A549 (cell line): ENCODE results near the gene MRM3. TPM values are rescaled to one million over a fixed set of nuclear protein-coding genes. Genes with fewer than 3 reads are reported as not detected.
"Not testable (repeated sequence)": the region's sequence is repeated elsewhere in the genome, so short reads cannot be mapped to it uniquely, and the experiment has no call there.

Source experiments
- ATAC-seq, 2 experiments: fragments of 200-7000 bp in 1 of 2; fragments of >200 bp in 1 of 2; cut with Nextera tagmentation in 1 of 2; cut with Tn5 transposase in 1 of 2; 3 replicates each; pipeline versions ENCODE4 v1.8.0 to v1.9.1; 2018 to 2020; ENCODE audit warnings: mild to moderate bottlenecking in 1 of 2, moderate library complexity in 1 of 2
- CTCF ChIA-PET: fragments of 300-600 bp; sonication (Branson Sonifier 250); formaldehyde crosslinking; extraction: SDS; loops from one replicate; lab custom pipeline; 2021; ENCODE audit warnings: antibody characterized with exemption, inconsistent platforms; lab: Yijun Ruan, JAX
- POLR2A ChIA-PET: fragments of 350-600 bp; formaldehyde crosslinking; extraction: SDS; loops from one replicate; lab custom pipeline; 2021; ENCODE audit warnings: antibody characterized with exemption, inconsistent platforms; lab: Yijun Ruan, JAX
- DNase-seq, 2 experiments: peaks; one replicate each; pipeline versions ENCODE4 v3.0.0 to v3.0.0-alpha.2; 2011 to 2016; ENCODE audit warnings: low read depth in 1 of 2, low spot score in 1 of 2
- FAIRE-seq: peaks from 2 replicates; lab custom pipeline; 2011; peaks lifted over from hg19 to GRCh38; lab: Jason Lieb, UNC
- H3K27ac ChIP-seq, 2 experiments: fragments of >200 bp; sonication (Bioruptor Twin); formaldehyde crosslinking; 3 replicates each; pipeline ENCODE4 v1.5.1; 2016 to 2017
- H3K4me1 ChIP-seq: fragments of >200 bp; sonication (Bioruptor Twin); formaldehyde crosslinking; 3 replicates; pipeline ENCODE4 v1.6.1; 2016
- H3K4me2 ChIP-seq: fragments of >200 bp; sonication (Bioruptor Twin); formaldehyde crosslinking; 3 replicates; pipeline ENCODE4 v1.6.1; 2016
- H3K4me3 ChIP-seq: fragments of >200 bp; sonication (Bioruptor Twin); formaldehyde crosslinking; 3 replicates; pipeline ENCODE4 v1.5.1; 2016
- H3K9me3 ChIP-seq: fragments of >200 bp; sonication (Bioruptor Twin); formaldehyde crosslinking; 3 replicates; pipeline ENCODE4 v1.6.1; 2016
- BCL3 ChIP-seq: fragments of >200 bp; sonication (Bioruptor Twin); formaldehyde crosslinking; IDR thresholded peaks from 3 replicates; pipeline ENCODE4 v1.6.1; 2016
- E2F6 ChIP-seq: IDR thresholded peaks from 2 replicates; pipeline ENCODE4 v1.6.1; 2012; ENCODE audit warnings: low read depth, borderline replicate concordance
- ELK1 ChIP-seq: fragments of 150-350 bp; IDR thresholded peaks from 2 replicates; pipeline ENCODE4 v1.6.1; 2014; ENCODE audit warnings: low read depth, mild to moderate bottlenecking, low read length
- FOSL2 ChIP-seq, 2 experiments: fragments of 450-650 bp in 1 of 2; fragments of >200 bp in 1 of 2; sonication (Bioruptor Twin) in 1 of 2; formaldehyde crosslinking; IDR thresholded peaks; 2 replicates each; pipeline versions ENCODE4 v1.5.0 to v1.6.1; 2016 to 2020; ENCODE audit warnings: mild to moderate bottlenecking in 1 of 2, moderate library complexity in 1 of 2
- GATA3 ChIP-seq: IDR thresholded peaks from 2 replicates; pipeline ENCODE4 v1.6.1; 2012; ENCODE audit warnings: borderline replicate concordance
- HDAC2 ChIP-seq: fragments of 200-600 bp; sonication (generic); IDR thresholded peaks from 2 replicates; pipeline ENCODE4 v1.6.1; 2016
- HEYL ChIP-seq: fragments of 250-450 bp; sonication (Bioruptor Pico); IDR thresholded peaks from 2 replicates; pipeline ENCODE4 v1.8.0; 2021; ENCODE audit warnings: mild to moderate bottlenecking, moderate library complexity
- HMGXB4 ChIP-seq: fragments of 250-450 bp; sonication (Bioruptor Pico); IDR thresholded peaks from 2 replicates; pipeline ENCODE4 v1.5.0; 2021; ENCODE audit warnings: mild to moderate bottlenecking, moderate library complexity, borderline replicate concordance
- HOXB13 ChIP-seq: fragments of 250-450 bp; sonication (Bioruptor Pico); IDR thresholded peaks from 2 replicates; pipeline ENCODE4 v1.5.0; 2020; ENCODE audit warnings: low read depth, mild to moderate bottlenecking, moderate library complexity
- HOXB5 ChIP-seq: fragments of 250-450 bp; sonication (Bioruptor Pico); IDR thresholded peaks from 2 replicates; pipeline ENCODE4 v1.5.0; 2020; ENCODE audit warnings: mild to moderate bottlenecking, moderate library complexity
- JUNB ChIP-seq: fragments of >200 bp; sonication (Bioruptor Twin); formaldehyde crosslinking; IDR thresholded peaks from 2 replicates; pipeline ENCODE4 v1.6.1; 2016
- KDM5A ChIP-seq: fragments of 200-600 bp; sonication (generic); IDR thresholded peaks from 2 replicates; pipeline ENCODE4 v1.6.1; 2016; ENCODE audit warnings: antibody characterized with exemption, mild to moderate bottlenecking
- MAX ChIP-seq: IDR thresholded peaks from 2 replicates; pipeline ENCODE4 v1.6.1; 2012
- MYC ChIP-seq: IDR thresholded peaks from 2 replicates; pipeline ENCODE4 v1.6.1; 2012; ENCODE audit warnings: mild to moderate bottlenecking, inconsistent platforms, low read length, improper control_type of control experiment, borderline replicate concordance
- RAD21 ChIP-seq, 2 experiments: fragments of >200 bp in 1 of 2; sonication (Bioruptor Twin) in 1 of 2; formaldehyde crosslinking in 1 of 2; IDR thresholded peaks in 1 of 2; conservative IDR thresholded peaks in 1 of 2; 2 replicates in 1 of 2; 3 replicates in 1 of 2; pipeline ENCODE4 v1.6.1; 2012 to 2018; ENCODE audit warnings: inconsistent platforms in 1 of 2
- RFX5 ChIP-seq: fragments of 450-650 bp; IDR thresholded peaks from 2 replicates; pipeline ENCODE4 v1.7.1; 2014; ENCODE audit warnings: antibody characterized with exemption, mild to moderate bottlenecking, moderate library complexity
- TFCP2L1 ChIP-seq: fragments of 250-450 bp; sonication (Bioruptor Pico); IDR thresholded peaks from 2 replicates; pipeline ENCODE4 v1.5.0; 2021; ENCODE audit warnings: mild to moderate bottlenecking
- ZC3H11A ChIP-seq: fragments of 450-650 bp; IDR thresholded peaks from 2 replicates; pipeline ENCODE4 v1.6.1; 2014; ENCODE audit warnings: antibody characterized with exemption, mild to moderate bottlenecking
- ZFP36 ChIP-seq: fragments of 450-650 bp; IDR thresholded peaks from 2 replicates; pipeline ENCODE4 v1.6.1; 2014; ENCODE audit warnings: borderline replicate concordance; ENCODE audit not compliant: partially characterized antibody
- WGBS: methylation state at CpG from one replicate; pipeline ENCODE4 v1.1.6; 2017; ENCODE audit errors: missing lambda C conversion rate; 5-methylcytosine and 5-hydroxymethylcytosine counted together
- polyA plus RNA-seq, 4 experiments: library from polyadenylated mRNA; depleted of rRNA in 3 of 4; stranded (reverse); fragments of >200 nt; fragmentation: RNase III in 1 of 4; extraction: RNeasy Plus Mini Kit Qiagen cat#74134 plus additional on column Dnase treatment in 1 of 4; gene quantifications; 2 replicates in 3 of 4; 3 replicates in 1 of 4; pipeline ENCODE4 v1.2.3, GENCODE V29; 2011 to 2017

MRM3 gene
- polyA plus RNA-seq, 2 of the 4 experiments (the other 2 are of a cell fraction), result 38.8 to 47.1 TPM

- CTCF ChIA-PET, result interaction anchor here (0.6 to 19.5 kb wide), 3 partner anchors 177 to 252 kb away, joined by 4 to 428 read pairs (median 13); partner anchors contain the start of genes NXN and TIMM22
- ATAC-seq (no peak), DNase-seq (no peak), FAIRE-seq (no peak)
- H3K27ac ChIP-seq, result no peak overlapping the region
- H3K9me3 ChIP-seq, result no peaks in the 10 kb centered on the region
- POLR2A ChIA-PET, result no interaction called here
- no peak overlapping the region for H3K4me3 ChIP-seq
- no peaks in the 10 kb centered on the region for H3K4me1 ChIP-seq
- TF ChIP-seq HOXB5 (no peak), MYC (no peak), BCL3 (no peak), HDAC2 (no peak), ZC3H11A (no peak)
- 84% methylated on average over 14 of the region's 14 CpGs for WGBS
- no peak overlapping the region for H3K4me2 ChIP-seq
These were observed 20.3 kb downstream of the MRM3 start for GRCh38 chr17:802481-802880.

- CTCF ChIA-PET, result interaction anchor here (0.6 to 19.5 kb wide), 5 partner anchors 8 to 193 kb away, joined by 3 to 428 read pairs (median 13); partner anchors contain the start of genes NXN and TIMM22
- 87% methylated on average over 37 of the region's 37 CpGs for WGBS
These were observed 21.0 kb downstream of the MRM3 start for GRCh38 chr17:802901-803881.

GRCh38 chr17:804541-805435 is 22.6 kb downstream of the MRM3 start:
- no peaks in the 10 kb centered on the region for H3K9me3 ChIP-seq
- DNase-seq (no peak), ATAC-seq (no peak)
- WGBS, result 94% methylated on average over 33 of the region's 41 CpGs
- H3K4me2 ChIP-seq, result no peak overlapping the region
- no peak overlapping the region for H3K27ac ChIP-seq
- TF ChIP-seq HMGXB4 (CRISPR knock-in tag), result no peak
- TF ChIP-seq JUNB, result no peak
- no peak for TF ChIP-seq ZFP36
- no peak for TF ChIP-seq FOSL2 (IDR thresholded peaks at IDR 0.05)
- TF ChIP-seq FOSL2 (CRISPR knock-in tag; IDR thresholded peaks at IDR 0.05), result no peak
- TF ChIP-seq KDM5A, result no peak
- no peak for TF ChIP-seq RFX5
- no peak for TF ChIP-seq ELK1
- TF ChIP-seq MYC, result no peak
- TF ChIP-seq HOXB13 (CRISPR knock-in tag), result no peak
- no peak for TF ChIP-seq TFCP2L1 (CRISPR knock-in tag)
- TF ChIP-seq, all 56 proteins: peak for 0
- no peak for FAIRE-seq
- no peak overlapping the region for H3K4me3 ChIP-seq
- no peaks in the 10 kb centered on the region for H3K4me1 ChIP-seq
- CTCF ChIA-PET, result interaction anchor here (1.0 to 19.5 kb wide), 10 partner anchors 9 to 194 kb away, joined by 3 to 428 read pairs (median 4); partner anchors contain the start of genes NXN and TIMM22
- POLR2A ChIA-PET, result no interaction called here

More at GRCh38 chr17:802901-803881, 21.0 kb downstream of the MRM3 start:
- Histone ChIP-seq H3K9me3 (no peaks in the 10 kb centered on the region), H3K4me1 (no peaks in the 10 kb centered on the region), H3K4me2 (no peak overlapping the region), H3K27ac (no peak overlapping the region), H3K4me3 (no peak overlapping the region)
- no peak for FAIRE-seq
- POLR2A ChIA-PET, result no interaction called here
- ATAC-seq, result no peak
- no peak for DNase-seq
- TF ChIP-seq HEYL (CRISPR knock-in tag) (no peak), E2F6 (no peak), GATA3 (no peak), RAD21 (conservative IDR thresholded peaks at IDR 0.05 in 1 of 2, IDR thresholded peaks at IDR 0.05 in 1 of 2) (no peak), MAX (no peak), RFX5 (no peak)
- TF ChIP-seq, all 56 proteins: peak for 0

GRCh38 chr17:805886-806285 is 23.7 kb downstream of the MRM3 start:
- POLR2A ChIA-PET, ATAC-seq, H3K9me3 ChIP-seq, FAIRE-seq, H3K4me3 ChIP-seq, H3K4me1 ChIP-seq, DNase-seq, H3K4me2 ChIP-seq, H3K27ac ChIP-seq: not testable (repeated sequence)
- CTCF ChIA-PET, result interaction anchor here (0.6 to 3.9 kb wide), 7 partner anchors 10 to 249 kb away, joined by 3 to 24 read pairs (median 5); partner anchors contain the start of gene TIMM22
- WGBS, result 88% methylated on average over 14 of the region's 23 CpGs
